Lung microvascular endothelial cell (primary cell): ENCODE data around the gene CACNA1H. TPM values are rescaled to one million over a fixed set of nuclear protein-coding genes. Genes with fewer than 3 reads are reported as not detected.
"Not testable (repeated sequence)": the region's sequence is repeated elsewhere in the genome, so short reads cannot be mapped to it uniquely, and the experiment has no call there.

ENCODE experiments used
- DNase-seq, 2 donors: peaks; one replicate each; pipeline versions ENCODE4 v3.0.0 to v3.0.0-alpha.2; 2010; ENCODE audit warnings: low read depth in 2 of 2
- total RNA-seq: library from RNA; depleted of rRNA; stranded (reverse); fragments of >200 nt; gene quantifications from 2 replicates; pipeline ENCODE4 v1.2.1, GENCODE V29; 2014

CACNA1H gene
- total RNA-seq, 1 donor from 2014 or later = under 0.01 TPM

DNA sequence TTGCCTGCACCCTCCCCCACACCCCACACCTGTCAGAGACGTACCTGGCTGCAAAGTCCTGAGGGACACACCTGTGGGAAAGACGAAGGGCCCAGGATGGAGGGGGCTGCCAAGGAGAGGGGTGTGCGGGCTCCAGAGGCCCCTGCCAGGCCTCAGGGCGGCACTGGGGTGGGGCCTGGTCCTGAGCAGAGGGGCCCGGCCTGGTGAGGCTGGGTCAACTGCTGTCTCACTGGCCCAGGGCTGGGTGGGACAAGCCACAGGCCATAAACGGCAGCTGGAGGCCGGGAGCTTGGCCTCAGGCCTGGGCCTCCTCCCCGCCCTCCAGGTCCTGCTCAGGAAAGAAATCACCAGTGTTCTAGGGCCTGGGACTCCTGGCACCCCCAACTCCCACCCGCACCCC lies 71.7 kb downstream of the CACNA1H start:
- no peak for DNase-seq

DNA sequence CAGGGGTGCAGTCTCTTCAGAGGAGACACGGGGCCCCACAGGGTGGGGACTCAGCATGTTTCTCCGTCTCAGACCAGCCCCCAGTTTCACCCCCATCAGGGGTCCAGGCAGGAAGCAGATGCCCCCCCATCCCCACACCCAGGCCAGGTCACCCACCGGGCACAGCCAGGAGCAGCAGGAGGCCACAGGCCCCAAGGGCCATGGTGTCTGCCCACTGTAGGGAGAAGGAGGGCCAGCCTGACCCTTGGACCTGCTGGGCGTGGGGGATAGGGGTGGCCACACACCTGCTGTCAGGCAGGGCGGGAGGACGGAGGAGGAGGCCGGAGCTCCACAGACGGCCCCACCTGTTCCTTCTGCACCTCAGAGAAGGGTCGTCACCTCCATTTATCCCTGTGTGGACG lies 72.1 kb downstream of the CACNA1H start, which contains the start of gene TPSG1:
TPSG1 (minus strand) TSS at position 218 of the 401 bp plus-strand sequence; CDS start at position 202, 16 bp downstream.
- DNase-seq = no peak

DNA sequence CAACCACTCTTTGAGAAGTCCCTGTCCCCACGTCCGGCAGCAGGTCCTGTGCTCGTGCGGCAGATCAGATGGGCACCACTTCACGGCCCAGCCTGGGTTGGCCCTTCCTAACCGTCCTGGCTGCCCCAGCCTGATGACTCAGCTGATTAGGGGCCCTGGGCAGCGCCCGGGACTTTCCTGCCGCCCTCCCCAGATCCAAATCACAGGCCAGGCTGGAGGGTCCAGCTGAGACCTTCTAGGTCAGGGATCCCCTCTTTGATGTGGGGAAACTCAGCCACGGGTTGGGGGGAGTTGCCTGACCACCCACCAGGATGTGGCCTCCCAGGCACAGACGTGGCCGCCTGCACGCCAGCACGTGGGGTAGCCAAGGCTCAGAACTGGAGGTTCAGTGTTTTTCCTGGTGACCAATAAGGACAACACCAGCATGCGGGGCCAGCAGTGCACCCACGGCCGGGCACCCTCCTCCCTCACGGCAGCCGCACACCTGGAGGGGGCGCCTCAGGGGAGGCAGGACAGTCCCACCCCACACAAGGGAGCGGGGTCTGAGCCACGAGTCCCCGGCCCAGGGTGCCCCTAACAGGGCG lies 72.9 kb downstream of the CACNA1H start:
- not testable (repeated sequence) for DNase-seq

DNA sequence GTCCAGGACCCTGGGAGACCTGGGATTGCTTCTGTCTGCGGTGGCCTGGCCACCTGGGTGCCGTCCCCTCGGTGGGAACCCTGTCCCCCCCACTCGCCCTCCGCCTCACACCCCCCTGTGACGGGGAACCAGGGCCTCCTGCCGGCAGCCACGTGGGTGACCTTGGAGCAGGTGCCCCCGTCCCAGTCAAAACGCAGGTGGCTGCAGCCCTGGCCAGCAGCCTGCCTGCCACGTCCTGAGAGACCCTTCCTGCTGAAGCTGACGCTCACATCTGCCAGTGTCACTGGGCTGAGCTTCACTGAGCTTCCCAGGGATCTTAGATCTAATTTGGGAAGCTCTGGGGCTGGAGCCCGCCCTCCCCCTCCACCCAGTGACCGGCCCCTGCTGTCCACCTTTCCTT lies 73.8 kb downstream of the CACNA1H start:
- not testable (repeated sequence) for DNase-seq

DNA sequence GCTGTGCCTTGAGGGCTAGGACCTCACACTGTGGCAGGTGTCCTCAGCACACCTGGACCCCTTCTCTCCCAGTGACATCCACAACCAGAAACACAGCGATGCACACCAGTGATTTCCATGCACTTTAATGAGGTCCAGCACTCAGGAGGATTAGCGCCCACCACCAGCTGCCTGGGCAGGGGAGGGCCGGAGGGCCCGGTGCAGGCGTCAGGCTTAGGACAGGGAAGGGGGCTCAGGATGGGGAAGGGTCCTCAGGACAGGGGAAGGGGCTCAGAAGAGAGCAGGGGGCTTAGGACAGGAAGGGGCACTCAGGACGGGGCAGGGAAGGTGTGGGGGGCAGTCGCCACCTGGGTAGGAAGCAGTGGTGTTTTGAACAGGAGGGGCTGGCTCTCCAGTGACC lies 75.3 kb downstream of the CACNA1H start:
- DNase-seq = not testable (repeated sequence)

DNA sequence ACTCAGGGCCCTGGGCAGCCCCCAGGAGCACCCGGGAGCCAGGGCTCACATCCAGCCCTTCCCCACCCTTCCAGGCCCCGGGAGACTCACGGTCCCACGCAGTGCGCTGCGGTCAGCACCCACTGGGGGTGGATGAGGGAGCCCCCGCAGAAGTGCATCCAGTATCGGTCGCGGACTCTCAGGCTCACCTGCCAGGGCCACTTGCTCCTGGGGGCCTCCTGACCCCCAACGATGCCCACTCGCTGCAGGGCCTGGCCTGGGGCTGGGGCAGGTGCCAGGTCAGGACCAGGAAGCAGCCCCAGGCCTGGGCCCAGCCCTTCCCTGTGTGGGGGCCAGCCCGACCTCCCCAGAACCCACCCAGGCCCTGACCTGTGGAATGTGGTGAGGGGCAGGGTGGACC lies 76.6 kb downstream of the CACNA1H start:
- DNase-seq = not testable (repeated sequence)

DNA sequence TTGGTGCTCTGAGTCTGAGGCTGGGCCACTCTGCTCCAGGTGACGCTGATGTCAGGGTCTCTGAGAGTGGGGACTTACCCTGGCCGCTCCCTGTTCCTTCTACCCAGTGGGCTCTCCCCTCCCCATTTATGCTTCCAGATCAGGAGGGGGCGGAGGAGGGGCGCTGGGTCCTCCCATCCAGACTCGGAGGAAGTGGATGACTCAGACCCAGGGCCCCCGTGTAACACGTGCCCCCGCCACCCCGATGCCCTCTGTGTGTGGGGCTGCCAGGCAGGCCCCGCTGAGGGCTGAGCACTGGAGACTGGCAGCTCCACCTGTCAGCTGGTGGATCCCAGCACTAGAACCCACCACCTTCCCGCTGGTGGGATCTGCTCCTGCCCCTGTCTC lies 77.2 kb downstream of the CACNA1H start, which contains the start of gene TPSB2:
TPSB2 (minus strand) TSS at position 101 of the 387 bp plus-strand sequence. CDS start 233 bp downstream, outside the sequence.
- DNase-seq = not testable (repeated sequence)

DNA sequence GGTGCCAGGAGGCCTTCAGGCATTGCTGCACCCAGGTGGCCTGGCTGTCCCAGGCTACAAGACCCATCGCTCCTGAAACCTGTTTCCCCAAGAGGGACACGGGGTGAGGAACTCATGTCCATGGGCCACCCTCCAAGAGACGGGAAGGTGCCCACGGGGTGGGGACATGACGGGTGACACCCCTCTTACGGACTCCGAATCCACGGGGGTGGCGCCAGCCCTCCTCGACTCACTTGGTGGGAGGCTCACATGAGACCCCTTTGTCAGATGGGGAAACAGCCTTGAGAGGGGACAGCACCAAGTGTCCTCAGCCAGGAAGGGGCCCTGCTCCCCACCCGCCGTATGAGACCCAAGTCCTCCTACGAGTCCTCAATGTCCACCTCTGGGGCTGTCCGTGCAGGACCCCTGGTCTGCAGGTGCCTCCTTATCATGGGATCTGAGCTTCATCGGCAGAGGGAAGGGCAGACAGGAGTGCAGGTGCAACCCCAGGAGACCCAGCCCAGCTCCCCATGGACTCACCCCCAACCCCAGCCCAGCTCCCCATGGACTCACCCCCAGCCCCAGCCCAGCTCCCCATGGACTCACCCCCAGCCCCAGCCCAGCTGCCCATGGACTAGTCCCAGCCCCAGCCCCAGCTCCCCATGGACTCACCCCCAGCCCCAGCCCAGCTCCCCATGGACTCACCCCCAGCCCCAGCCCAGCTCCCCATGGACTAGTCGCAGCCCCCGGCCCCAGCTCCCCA lies 77.7 kb downstream of the CACNA1H start:
- DNase-seq = not testable (repeated sequence)

DNA sequence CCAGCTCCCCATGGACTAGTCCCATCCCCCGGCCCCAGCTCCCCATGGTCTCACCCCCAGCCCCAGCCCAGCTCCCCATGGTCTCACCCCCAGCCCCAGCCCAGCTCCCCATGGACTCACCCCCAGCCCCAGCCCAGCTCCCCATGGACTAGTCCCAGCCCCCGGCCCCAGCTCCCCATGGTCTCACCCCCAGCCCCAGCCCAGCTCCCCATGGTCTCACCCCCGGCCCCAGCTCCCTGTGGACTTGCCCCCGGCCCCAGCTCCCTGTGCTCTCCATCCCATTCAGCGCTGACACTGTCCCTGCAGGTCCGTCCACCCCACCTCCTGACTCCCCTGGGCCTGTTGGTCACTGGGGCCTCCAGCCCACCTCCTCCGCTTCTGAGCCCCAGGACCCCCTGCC lies 78.4 kb downstream of the CACNA1H start:
- not testable (repeated sequence) for DNase-seq

DNA sequence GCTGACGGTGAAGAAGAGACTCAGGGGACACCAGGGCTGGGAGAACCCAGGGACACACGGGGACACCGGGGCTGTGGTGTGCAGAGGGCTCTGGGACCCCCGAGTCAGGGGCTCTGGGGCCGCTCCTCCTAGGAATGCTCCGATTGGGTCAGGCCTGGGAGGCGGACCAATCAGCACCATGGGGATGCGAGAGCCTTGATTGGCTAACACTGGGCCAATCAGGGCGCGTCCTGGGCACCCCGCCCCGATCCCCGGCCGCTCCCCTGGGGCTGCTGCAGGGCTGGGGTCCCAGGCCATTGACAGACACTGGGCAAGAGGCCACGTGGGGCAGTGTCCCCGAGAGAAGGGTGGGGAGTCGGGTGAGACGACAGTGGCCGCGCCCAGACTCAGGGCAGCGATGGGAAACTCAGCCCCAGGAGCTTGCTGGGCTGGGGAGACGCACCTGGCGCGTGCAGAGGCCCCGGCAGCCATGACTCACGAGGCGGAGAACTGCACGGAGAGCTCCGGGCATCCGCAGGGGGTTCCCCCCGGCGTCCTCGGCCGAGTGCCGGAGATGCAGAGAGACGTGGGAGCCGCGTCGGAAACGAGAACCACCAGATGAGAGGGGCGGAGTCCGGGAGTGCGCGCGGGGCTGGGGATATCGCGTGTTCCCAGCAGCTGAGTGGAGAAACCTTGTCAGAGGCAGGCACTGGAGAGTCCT lies 79.3 kb downstream of the CACNA1H start:
- DNase-seq = not testable (repeated sequence)

DNA sequence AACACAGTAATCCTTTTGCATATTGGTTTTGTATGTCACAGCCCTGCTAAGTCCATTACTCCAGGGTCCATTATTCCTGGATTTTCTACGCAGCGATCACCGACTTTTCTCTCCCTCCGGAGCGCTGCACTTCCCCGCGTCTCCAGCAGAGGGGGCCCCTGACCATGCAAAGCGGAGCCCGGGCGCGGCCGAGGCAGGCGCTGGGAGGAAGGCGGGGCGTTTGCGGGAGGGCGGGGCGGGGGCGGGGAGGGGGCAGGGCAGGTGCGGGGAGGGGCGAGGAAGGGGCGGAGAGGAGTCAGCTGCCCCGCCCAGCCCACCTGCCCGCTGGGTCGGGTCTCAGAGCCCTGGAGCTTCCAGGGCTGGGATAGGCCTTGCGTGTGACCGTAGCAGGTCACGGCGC lies 83.8 kb downstream of the CACNA1H start:
- not testable (repeated sequence) for DNase-seq

DNA sequence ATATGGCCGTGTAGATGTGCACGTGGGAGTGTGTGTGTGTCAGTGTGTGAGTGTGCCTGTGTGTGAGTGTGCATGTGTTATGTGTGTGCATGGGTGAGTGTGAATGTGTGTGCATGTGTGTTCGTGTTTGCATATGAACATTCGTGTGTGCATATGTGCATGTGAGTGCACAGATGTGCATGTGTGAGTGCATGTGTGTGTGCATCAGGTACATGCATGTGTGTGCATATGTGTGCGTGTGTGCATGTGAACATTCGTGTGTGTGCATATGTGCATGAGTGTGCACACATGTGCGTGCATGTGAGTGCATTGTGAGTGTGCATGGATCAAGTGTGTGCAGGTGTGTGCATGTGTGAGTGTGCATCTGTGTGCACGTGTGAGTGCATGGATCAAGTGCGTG lies 85.1 kb downstream of the CACNA1H start:
- no peak for DNase-seq

DNA sequence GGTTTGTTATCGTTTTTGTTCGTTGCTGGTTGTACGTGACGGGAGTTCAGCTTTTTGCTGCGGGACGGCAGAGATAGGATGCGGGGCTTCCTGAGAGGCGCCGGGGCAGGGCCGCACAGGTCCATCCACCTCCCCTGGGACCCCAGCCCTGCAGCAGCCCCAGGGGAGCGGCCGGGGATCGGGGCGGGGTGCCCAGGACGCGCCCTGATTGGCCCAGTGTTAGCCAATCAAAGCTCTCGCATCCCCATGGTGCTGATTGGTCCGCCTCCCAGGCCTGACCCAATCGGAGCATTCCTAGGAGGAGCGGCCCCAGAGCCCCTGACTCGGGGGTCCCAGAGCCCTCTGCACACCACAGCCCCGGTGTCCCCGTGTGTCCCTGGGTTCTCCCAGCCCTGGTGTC lies 86.0 kb downstream of the CACNA1H start:
- not testable (repeated sequence) for DNase-seq

DNA sequence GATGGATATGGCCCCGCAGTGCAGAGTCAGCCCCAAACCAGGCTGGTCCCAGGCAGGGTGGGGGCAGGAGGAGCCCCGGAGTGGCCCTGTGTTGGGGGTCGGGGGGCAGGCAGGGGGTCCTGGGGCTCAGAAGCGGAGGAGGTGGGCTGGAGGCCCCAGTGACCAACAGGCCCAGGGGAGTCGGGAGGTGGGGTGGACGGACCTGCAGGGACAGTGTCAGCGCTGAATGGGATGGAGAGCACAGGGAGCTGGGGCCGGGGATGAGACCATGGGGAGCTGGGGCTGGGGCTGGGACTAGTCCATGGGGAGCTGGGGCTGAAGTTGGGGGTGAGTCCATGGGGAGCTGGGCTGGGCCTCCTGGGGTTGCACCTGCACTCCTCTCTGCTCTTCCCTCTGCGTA lies 86.7 kb downstream of the CACNA1H start:
- DNase-seq = not testable (repeated sequence)

DNA sequence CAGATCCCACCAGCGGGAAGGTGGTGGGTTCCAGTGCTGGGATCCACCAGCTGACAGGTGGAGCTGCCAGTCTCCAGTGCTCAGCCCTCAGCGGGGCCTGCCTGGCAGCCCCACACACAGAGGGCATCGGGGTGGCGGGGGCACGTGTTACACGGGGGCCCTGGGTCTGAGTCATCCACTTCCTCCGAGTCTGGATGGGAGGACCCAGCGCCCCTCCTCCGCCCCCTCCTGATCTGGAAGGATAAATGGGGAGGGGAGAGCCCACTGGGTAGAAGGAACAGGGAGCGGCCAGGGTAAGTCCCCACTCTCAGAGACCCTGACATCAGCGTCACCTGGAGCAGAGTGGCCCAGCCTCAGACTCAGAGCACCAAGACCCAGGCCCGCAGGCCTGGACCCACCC lies 87.5 kb downstream of the CACNA1H start, which contains the start of gene TPSAB1:
TPSAB1 (plus strand) TSS at position 270 of the 400 bp plus-strand sequence. CDS start 234 bp downstream, outside the sequence.
- not testable (repeated sequence) for DNase-seq

DNA sequence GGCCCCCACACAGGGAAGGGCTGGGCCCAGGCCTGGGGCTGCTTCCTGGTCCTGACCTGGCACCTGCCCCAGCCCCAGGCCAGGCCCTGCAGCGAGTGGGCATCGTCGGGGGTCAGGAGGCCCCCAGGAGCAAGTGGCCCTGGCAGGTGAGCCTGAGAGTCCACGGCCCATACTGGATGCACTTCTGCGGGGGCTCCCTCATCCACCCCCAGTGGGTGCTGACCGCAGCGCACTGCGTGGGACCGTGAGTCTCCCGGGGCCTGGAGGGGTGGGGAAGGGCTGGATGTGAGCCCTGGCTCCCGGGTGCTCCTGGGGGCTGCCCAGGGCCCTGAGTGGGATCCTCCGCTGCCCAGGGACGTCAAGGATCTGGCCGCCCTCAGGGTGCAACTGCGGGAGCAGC lies 88.2 kb downstream of the CACNA1H start:
- DNase-seq = not testable (repeated sequence)

DNA sequence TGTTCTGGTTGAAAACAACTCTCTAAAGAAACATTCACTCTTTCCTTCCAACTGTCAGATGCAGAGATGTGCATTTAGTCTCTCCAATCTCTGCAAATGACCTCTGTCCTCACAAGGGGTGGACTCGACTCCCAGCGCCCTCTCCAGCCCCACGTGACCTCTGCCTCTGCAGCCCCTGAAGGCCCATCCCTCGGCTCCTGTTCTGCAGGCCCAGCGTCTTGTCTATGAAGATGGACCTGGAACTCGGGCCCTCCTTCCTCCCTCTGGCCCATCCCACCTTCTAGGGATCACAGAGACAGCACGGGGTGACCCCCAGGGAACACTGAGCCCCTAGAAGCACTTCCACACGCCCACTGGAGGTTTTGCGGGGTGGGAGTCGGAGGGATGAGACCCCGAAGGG lies 90.5 kb downstream of the CACNA1H start:
- not testable (repeated sequence) for DNase-seq

DNA sequence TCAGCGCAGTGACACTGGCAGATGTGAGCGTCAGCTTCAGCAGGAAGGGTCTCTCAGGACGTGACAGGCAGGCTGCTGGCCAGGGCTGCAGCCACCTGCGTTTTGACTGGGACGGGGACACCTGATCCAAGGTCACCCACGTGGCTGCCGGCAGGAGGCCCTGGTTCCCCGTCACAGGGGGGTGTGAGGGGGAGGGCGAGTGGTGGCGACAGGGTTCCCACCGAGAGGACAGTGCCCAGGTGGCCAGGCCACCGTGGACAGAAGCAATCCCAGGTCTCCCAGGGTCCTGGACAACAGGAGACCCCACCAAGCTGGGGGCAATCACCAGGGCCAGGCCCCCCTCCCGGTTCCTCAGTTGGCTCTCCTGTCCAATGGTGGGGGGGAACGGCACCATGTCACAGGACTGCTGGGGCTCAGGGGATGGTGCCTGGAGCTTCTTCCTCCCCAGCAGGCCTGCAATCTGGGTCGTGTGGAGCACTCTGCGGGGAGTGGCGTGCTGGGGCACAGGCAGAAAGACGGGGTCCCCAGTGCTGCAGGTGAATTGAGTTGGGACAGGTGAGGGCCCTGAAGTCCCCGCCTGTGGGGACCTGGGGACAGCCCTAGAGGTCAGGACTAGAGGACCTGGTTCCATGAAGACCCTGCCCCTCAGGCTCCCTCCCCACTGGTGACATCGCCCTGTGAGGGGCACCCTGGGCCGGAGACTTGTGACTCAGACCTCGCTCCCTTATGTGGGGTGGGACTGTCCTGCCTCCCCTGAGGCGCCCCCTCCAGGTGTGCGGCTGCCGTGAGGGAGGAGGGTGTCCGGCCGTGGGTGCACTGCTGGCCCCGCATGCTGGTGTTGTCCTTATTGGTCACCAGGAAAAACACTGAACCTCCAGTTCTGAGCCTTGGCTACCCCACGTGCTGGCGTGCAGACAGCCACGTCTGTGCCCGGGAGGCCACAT lies 91.3 kb downstream of the CACNA1H start:
- DNase-seq = not testable (repeated sequence)

DNA sequence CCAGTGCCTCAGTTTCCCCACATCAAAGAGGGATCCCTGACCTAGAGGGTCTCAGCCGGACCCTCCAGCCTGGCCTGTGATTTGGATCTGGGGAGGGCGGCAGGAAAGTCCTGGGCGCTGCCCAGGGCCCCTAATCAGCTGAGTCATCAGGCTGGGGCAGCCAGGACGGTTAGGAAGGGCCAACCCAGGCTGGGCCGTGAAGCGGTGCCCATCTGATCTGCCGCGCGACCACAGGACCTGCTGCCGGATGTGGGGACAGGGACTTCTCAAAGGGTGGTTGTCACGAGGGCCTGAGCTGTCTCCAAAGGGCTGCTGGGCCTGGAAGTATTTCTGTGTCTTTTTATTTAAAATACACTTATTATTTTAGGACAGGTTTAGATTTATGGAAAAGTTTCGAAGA lies 92.0 kb downstream of the CACNA1H start:
- no peak for DNase-seq

DNA sequence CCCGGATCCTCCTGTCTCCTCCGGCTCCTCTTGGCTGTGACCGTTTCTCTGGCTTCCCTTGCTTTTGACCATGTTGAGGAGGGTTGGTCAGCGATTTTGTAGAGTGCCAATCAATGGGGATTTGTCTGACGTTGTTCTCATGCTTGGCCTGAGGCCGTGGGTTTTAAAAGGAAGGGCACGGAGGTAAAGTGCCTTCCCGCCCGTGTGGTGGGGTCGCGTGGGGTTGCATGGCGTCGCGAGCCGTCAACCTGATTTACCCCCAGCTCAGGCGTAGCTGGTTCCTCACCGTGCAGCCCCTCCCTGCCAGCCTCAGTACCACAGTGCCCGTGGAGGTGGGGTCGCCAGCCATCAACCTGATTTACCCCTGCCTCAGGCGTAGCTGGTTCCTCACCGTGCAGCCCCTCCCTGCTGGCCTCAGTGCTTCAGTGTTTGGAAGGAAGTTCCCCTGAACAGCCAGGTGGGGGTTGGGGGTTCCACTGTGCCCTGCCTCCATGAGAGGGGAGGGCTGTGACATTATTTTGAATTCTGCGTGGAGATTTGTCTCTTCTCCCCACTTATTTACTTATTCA lies 92.6 kb downstream of the CACNA1H start:
- no peak for DNase-seq
